H1 (cell line): Measurements from ENCODE around the gene HBEGF. TPM values are rescaled to one million over a fixed set of nuclear protein-coding genes. Genes with fewer than 3 reads are reported as not detected.

Source experiments
- CTCF ChIA-PET: fragments of 300-600 bp; sonication (Branson Sonifier 250); formaldehyde crosslinking; loops from one replicate; lab custom pipeline; 2021; ENCODE audit not compliant: partially characterized antibody; lab: Charles Lee
- POLR2A ChIA-PET: fragments of 300-600 bp; sonication (Branson Sonifier 250); formaldehyde crosslinking; loops from one replicate; lab custom pipeline; 2021; ENCODE audit warnings: inconsistent platforms; ENCODE audit not compliant: partially characterized antibody; lab: Charles Lee
- DNase-seq, 2 experiments: peaks; one replicate each; pipeline versions ENCODE4 v3.0.0 to v3.0.0-alpha.2; 2010 to 2022; ENCODE audit warnings: low spot score in 2 of 2, low read depth in 1 of 2, mixed read lengths in 1 of 2
- FAIRE-seq: peaks from 2 replicates; lab custom pipeline; 2011; peaks lifted over from hg19 to GRCh38; lab: Jason Lieb, UNC
- H2AFZ ChIP-seq: 2 replicates; pipeline ENCODE4 v1.8.1; 2012; ENCODE audit warnings: low read length, inconsistent platforms
- H2AK5ac ChIP-seq: 2 replicates; pipeline ENCODE4 v1.6.1; 2013; ENCODE audit warnings: low read depth, low read length
- H2BK120ac ChIP-seq: replicated peaks from 2 replicates; pipeline ENCODE3; 2013; ENCODE audit warnings: low read depth, low read length, inconsistent platforms
- H2BK12ac ChIP-seq: 2 replicates; pipeline ENCODE4 v1.6.1; 2013; ENCODE audit warnings: low read depth, low read length
- H2BK15ac ChIP-seq: 2 replicates; pipeline ENCODE4 v1.6.1; 2013; ENCODE audit warnings: low read length
- H2BK20ac ChIP-seq: 2 replicates; pipeline ENCODE4 v1.6.1; 2013; ENCODE audit warnings: low read length
- H2BK5ac ChIP-seq: 2 replicates; pipeline ENCODE4 v1.6.1; 2013; ENCODE audit warnings: low read depth, low read length
- H3K14ac ChIP-seq: 2 replicates; pipeline ENCODE4 v1.6.1; 2013; ENCODE audit warnings: inconsistent platforms; ENCODE audit not compliant: insufficient read length
- H3K18ac ChIP-seq: 2 replicates; pipeline ENCODE4 v1.6.1; 2013; ENCODE audit warnings: low read length; ENCODE audit errors: extremely low read depth
- H3K23ac ChIP-seq: 2 replicates; pipeline ENCODE4 v1.6.1; 2013; ENCODE audit warnings: inconsistent platforms; ENCODE audit not compliant: insufficient read length
- H3K23me2 ChIP-seq: 2 replicates; pipeline ENCODE4 v1.6.1; 2013; ENCODE audit warnings: low read depth, low read length
- H3K27ac ChIP-seq: 2 replicates; pipeline ENCODE4 v1.6.1; 2011; ENCODE audit warnings: low read depth, low read length, inconsistent platforms
- H3K27me3 ChIP-seq, 4 experiments: replicated peaks in 1 of 4; 1 replicate in 1 of 4; 2 replicates in 3 of 4; pipeline versions ENCODE4 v1.6.1 to v1.8.1; 2011 to 2013; ENCODE audit warnings: low read length in 3 of 4, mild to moderate bottlenecking in 3 of 4, inconsistent platforms in 2 of 4, mixed read lengths in 2 of 4, moderate library complexity in 1 of 4; ENCODE audit not compliant: control insufficient read depth in 3 of 4, insufficient read depth in 3 of 4; ENCODE audit errors: extremely low read depth in 1 of 4
- H3K36me3 ChIP-seq, 4 experiments: 2 replicates each; pipeline versions ENCODE4 v1.6.1 to v1.8.1; 2011 to 2013; ENCODE audit warnings: mild to moderate bottlenecking in 4 of 4, low read length in 3 of 4, moderate library complexity in 2 of 4, control low read depth in 1 of 4, inconsistent platforms in 1 of 4; ENCODE audit not compliant: insufficient read depth in 4 of 4, control insufficient read depth in 2 of 4
- H3K4ac ChIP-seq: replicated peaks from 2 replicates; pipeline ENCODE3; 2013; ENCODE audit warnings: low read length, low read depth, mixed read lengths, inconsistent platforms; ENCODE audit not compliant: insufficient read length
- H3K4me1 ChIP-seq, 4 experiments: replicated peaks in 1 of 4; 1 replicate in 1 of 4; 2 replicates in 3 of 4; pipeline versions ENCODE4 v1.6.1 to v1.8.1; 2011 to 2013; ENCODE audit warnings: low read length in 3 of 4, inconsistent platforms in 2 of 4, mixed read lengths in 1 of 4; ENCODE audit not compliant: insufficient read depth in 4 of 4, control insufficient read depth in 3 of 4
- H3K4me2 ChIP-seq, 2 experiments: 2 replicates each; pipeline versions ENCODE4 v1.6.1 to v1.8.1; 2011 to 2013; ENCODE audit warnings: low read depth in 2 of 2, low read length in 2 of 2, control low read depth in 1 of 2, inconsistent platforms in 1 of 2, mild to moderate bottlenecking in 1 of 2; ENCODE audit not compliant: insufficient read depth in 1 of 2
- H3K4me3 ChIP-seq, 4 experiments: fragments of 200-600, 300-600 bp in 1 of 4; sonication (generic), shearing (Covaris generic), sonication (Bioruptor Twin) in 1 of 4; 2 replicates each; pipeline versions ENCODE4 v1.5.1 to v1.8.1; 2011 to 2016; ENCODE audit warnings: low read length in 4 of 4, low read depth in 3 of 4, control low read depth in 2 of 4, inconsistent platforms in 2 of 4, mild to moderate bottlenecking in 2 of 4, mixed read lengths in 1 of 4, moderate library complexity in 1 of 4; ENCODE audit not compliant: insufficient read depth in 2 of 4; ENCODE audit errors: extremely low read depth in 1 of 4
- H3K56ac ChIP-seq: replicated peaks from 2 replicates; pipeline ENCODE3; 2013; ENCODE audit warnings: low read depth, mild to moderate bottlenecking, mixed read lengths, low read length, inconsistent platforms; ENCODE audit not compliant: insufficient read length
- H3K79me1 ChIP-seq: 2 replicates; pipeline ENCODE4 v1.6.1; 2013; ENCODE audit warnings: low read depth, low read length, control low read depth
- H3K79me2 ChIP-seq, 2 experiments: 2 replicates each; pipeline versions ENCODE4 v1.6.1 to v1.8.1; 2012 to 2013; ENCODE audit warnings: low read length in 2 of 2, mild to moderate bottlenecking in 2 of 2, inconsistent platforms in 1 of 2; ENCODE audit not compliant: insufficient read depth in 2 of 2, control insufficient read depth in 1 of 2
- H3K9ac ChIP-seq, 4 experiments: replicated peaks in 1 of 4; 1 replicate in 1 of 4; 2 replicates in 3 of 4; pipeline versions ENCODE4 v1.6.1 to v1.8.1; 2011 to 2013; ENCODE audit warnings: low read depth in 3 of 4, low read length in 3 of 4, control low read depth in 2 of 4, mild to moderate bottlenecking in 2 of 4, moderate library complexity in 2 of 4, inconsistent platforms in 1 of 4; ENCODE audit errors: extremely low read depth in 1 of 4
- H3K9me3 ChIP-seq, 2 experiments: 2 replicates each; pipeline versions ENCODE4 v1.6.1 to v1.8.1; 2012 to 2013; ENCODE audit warnings: mild to moderate bottlenecking in 2 of 2, moderate library complexity in 2 of 2, control low read depth in 1 of 2, inconsistent platforms in 1 of 2, low read depth in 1 of 2, low read length in 1 of 2, mixed read lengths in 1 of 2; ENCODE audit not compliant: insufficient read depth in 2 of 2
- H4K20me1 ChIP-seq, 2 experiments: replicated peaks in 1 of 2; 2 replicates each; pipeline versions ENCODE3 to v1.8.1; 2011 to 2013; ENCODE audit warnings: inconsistent platforms in 2 of 2, low read length in 2 of 2, mild to moderate bottlenecking in 1 of 2; ENCODE audit not compliant: insufficient read depth in 2 of 2, control insufficient read depth in 1 of 2
- H4K5ac ChIP-seq: 2 replicates; pipeline ENCODE4 v1.6.1; 2013; ENCODE audit warnings: low read length, low read depth, mixed read lengths, inconsistent platforms; ENCODE audit not compliant: insufficient read length
- H4K8ac ChIP-seq: 2 replicates; pipeline ENCODE4 v1.8.0; 2013; ENCODE audit warnings: mild to moderate bottlenecking, moderate library complexity, low read length, inconsistent platforms; ENCODE audit not compliant: insufficient read depth; ENCODE audit errors: extremely low read depth
- H4K91ac ChIP-seq: replicated peaks from 2 replicates; pipeline ENCODE3; 2013; ENCODE audit warnings: low read length, mixed read lengths, inconsistent platforms; ENCODE audit not compliant: insufficient read length
- BACH1 ChIP-seq: IDR thresholded peaks from 2 replicates; pipeline ENCODE4 v1.6.1; 2012; ENCODE audit warnings: low read length, improper control_type of control experiment
- CHD1 ChIP-seq: IDR thresholded peaks from 2 replicates; pipeline ENCODE4 v1.6.1; 2012; ENCODE audit warnings: low read depth, low read length, improper control_type of control experiment
- CTBP2 ChIP-seq: IDR thresholded peaks from 2 replicates; pipeline ENCODE4 v1.7.0; 2011; ENCODE audit warnings: borderline replicate concordance, mild to moderate bottlenecking, moderate library complexity, mixed read lengths, low read length; ENCODE audit not compliant: insufficient read depth, insufficient read length
- EP300 ChIP-seq, 2 experiments: IDR thresholded peaks; 1 replicate in 1 of 2; 2 replicates in 1 of 2; pipeline ENCODE4 v1.6.1; 2011 to 2012; ENCODE audit warnings: low read depth in 2 of 2, low read length in 2 of 2, mild to moderate bottlenecking in 2 of 2, borderline replicate concordance in 1 of 2, inconsistent platforms in 1 of 2, moderate library complexity in 1 of 2
- GABPA ChIP-seq: IDR thresholded peaks from 2 replicates; pipeline ENCODE4 v1.6.1; 2011; ENCODE audit warnings: mild to moderate bottlenecking, low read length, moderate library complexity, borderline replicate concordance; ENCODE audit not compliant: insufficient read depth
- JUN ChIP-seq: IDR thresholded peaks from 2 replicates; pipeline ENCODE4 v1.6.1; 2011; ENCODE audit warnings: low read depth, mild to moderate bottlenecking, improper control_type of control experiment, low read length
- NRF1 ChIP-seq: IDR thresholded peaks from 2 replicates; pipeline ENCODE4 v1.6.1; 2011; ENCODE audit warnings: mild to moderate bottlenecking, low read depth, low read length, improper control_type of control experiment
- RAD21 ChIP-seq, 2 experiments: IDR thresholded peaks in 1 of 2; conservative IDR thresholded peaks in 1 of 2; 2 replicates each; pipeline ENCODE4 v1.6.1; 2011; ENCODE audit warnings: low read depth in 2 of 2, low read length in 2 of 2, improper control_type of control experiment in 1 of 2, inconsistent platforms in 1 of 2, mild to moderate bottlenecking in 1 of 2, moderate library complexity in 1 of 2
- RBBP5 ChIP-seq: IDR thresholded peaks from 2 replicates; pipeline ENCODE4 v1.7.1; 2012; ENCODE audit warnings: low read depth, mild to moderate bottlenecking, inconsistent platforms, low read length, moderate library complexity, borderline replicate concordance
- SIRT6 ChIP-seq: IDR thresholded peaks from one replicate; pipeline ENCODE4 v1.7.1; 2012; ENCODE audit warnings: low read length, inconsistent platforms
- SUZ12 ChIP-seq: fragments of 200-600 bp; sonication (generic); IDR thresholded peaks from 2 replicates; pipeline ENCODE4 v1.6.1; 2012; ENCODE audit warnings: mild to moderate bottlenecking, inconsistent platforms, low read length, moderate library complexity, mixed read lengths
- TAF7 ChIP-seq: optimal IDR thresholded peaks from 2 replicates; pipeline ENCODE3; 2011; ENCODE audit warnings: low read depth, mild to moderate bottlenecking, inconsistent platforms, low read length, moderate library complexity, borderline replicate concordance
- YY1 ChIP-seq: IDR thresholded peaks from 2 replicates; pipeline ENCODE4 v1.6.1; 2011; ENCODE audit warnings: low read depth, mild to moderate bottlenecking, low read length
- ZNF274 ChIP-seq: IDR thresholded peaks from 2 replicates; pipeline ENCODE4 v1.7.0; 2012; ENCODE audit warnings: low read length, borderline replicate concordance; ENCODE audit errors: extremely low read depth
- WGBS, 2 experiments: shearing (Covaris generic) in 1 of 2; methylation state at CpG; one replicate each; pipeline versions ENCODE4 v1.1.6 to v1.1.7; 2013 to 2015; ENCODE audit warnings: low lambda C conversion rate in 2 of 2, mixed read lengths in 2 of 2, inconsistent platforms in 1 of 2, low coverage in 1 of 2, missing lambda C conversion rate in 1 of 2; ENCODE audit not compliant: insufficient replicate concordance in 2 of 2, insufficient coverage in 1 of 2, insufficient read length in 1 of 2; ENCODE audit errors: extremely low coverage in 1 of 2, missing lambda C conversion rate in 1 of 2; 5-methylcytosine and 5-hydroxymethylcytosine counted together
- polyA plus RNA-seq, 7 experiments: library from polyadenylated mRNA; depleted of rRNA in 3 of 7; stranded (reverse) in 5 of 7; unstranded in 2 of 7; fragments of >200 nt in 5 of 7; fragments of 200-250 nt in 2 of 7; gene quantifications; 1 replicate in 5 of 7; 2 replicates in 1 of 7; 4 replicates in 1 of 7; pipeline versions ENCODE4 v1.2.1 to v1.2.3, GENCODE V29; 2011 to 2013; ENCODE audit warnings: missing spikeins in 2 of 7, mixed read lengths in 2 of 7
- total RNA-seq: library from RNA; stranded (reverse); fragmentation: NEBNext Ultra II Directional; extraction: Animal tissue kit (Norgen Biotek cat#: 25700); gene quantifications from 2 replicates; pipeline ENCODE4 v1.2.1, GENCODE V29; 2021

HBEGF gene
- total and polyA plus RNA-seq, 2 of the 8 experiments (the other 6 are each of a cell fraction or from before 2014, with no cell fraction given): 2.4 to 2.5 TPM

DNA sequence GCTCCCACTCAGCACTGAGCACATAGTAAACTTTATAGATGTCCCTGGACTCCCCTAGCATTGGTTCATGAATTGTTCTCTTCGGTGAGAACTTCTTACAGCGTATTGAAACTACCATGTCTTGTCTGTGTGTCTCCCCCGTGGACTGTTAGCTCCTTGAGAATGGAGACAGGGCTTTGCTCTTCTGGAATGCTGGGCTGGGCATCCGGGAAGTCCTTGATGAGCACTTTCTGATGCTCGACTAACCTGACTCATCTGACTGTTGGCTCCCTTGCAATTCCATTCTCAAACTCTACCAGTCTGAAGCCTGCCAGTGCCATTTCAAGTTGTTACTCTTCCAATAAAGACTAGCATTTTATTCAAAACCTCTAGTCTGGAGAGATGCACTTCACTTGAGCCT, 28.5 kb downstream of the HBEGF start:
- Histone ChIP-seq H3K9me3 (no peaks in the 10 kb centered on the region), H4K8ac (no peak overlapping the region), H3K27ac (no peak overlapping the region), H3K27me3 (no peaks in the 10 kb centered on the region), H4K5ac (no peak overlapping the region), H3K14ac (no peak overlapping the region), H2BK20ac (no peak overlapping the region), H3K18ac (no peak overlapping the region), H3K56ac (no peak overlapping the region), H2AK5ac (no peak overlapping the region), H2BK15ac (no peak overlapping the region), H3K23me2 (no peaks in the 10 kb centered on the region), H3K79me2 (no peaks in the 10 kb centered on the region), H3K79me1 (no peaks in the 10 kb centered on the region), H3K9ac (no peak overlapping the region), H3K4me1 (no peaks in the 10 kb centered on the region; a peak in 1 of 7 replicates), H4K20me1 (no peaks in the 10 kb centered on the region), H3K4ac (no peak overlapping the region), H2BK120ac (no peak overlapping the region), H2BK5ac (no peak overlapping the region), H3K4me3 (no peak overlapping the region), H2AFZ (0 out of 2 replicates have a peak overlapping the region, but pooled peaks have one; percentile 20), H3K23ac (no peak overlapping the region), H3K4me2 (no peak overlapping the region), H4K91ac (no peak overlapping the region), H2BK12ac (no peak overlapping the region), H3K36me3 (no peaks in the 10 kb centered on the region)
- DNase-seq: no peak
- ChIA-PET POLR2A (interaction anchor here (1.2 to 2.6 kb wide), 2 partner anchors 15 to 28 kb away, joined by 7 to 8 read pairs; partner anchors contain the start of gene PFDN1), CTCF (interaction anchor here (1.0 to 1.6 kb wide), 4 partner anchors 9 to 34 kb away, joined by 3 to 5 read pairs (median 4); partner anchors contain the start of gene HBEGF)
- WGBS, 2 experiments: 93% methylated on average over 5 of the region's 5 CpGs; no CpG with 5 or more reads in 1 of the 2 experiments
- no peak for FAIRE-seq
- TF ChIP-seq SUZ12: no peak
- TF ChIP-seq RAD21 (IDR thresholded peaks at IDR 0.05 in 1 of 2, conservative IDR thresholded peaks at IDR 0.05 in 1 of 2; ENCODE audit: low read depth in 2 of 2, low read length in 2 of 2): no peak
- TF ChIP-seq CHD1: no peak
- no peak for TF ChIP-seq SIRT6
- no peak for TF ChIP-seq TAF7
- TF ChIP-seq EP300 (IDR thresholded peaks at IDR 0.05; ENCODE audit: borderline replicate concordance in 1 of 2, low read depth in 2 of 2, low read length in 2 of 2): no peak
- no peak for TF ChIP-seq CTBP2
- no peak for TF ChIP-seq JUN
- no peak for TF ChIP-seq RBBP5
- TF ChIP-seq BACH1: no peak
- no peak for TF ChIP-seq ZNF274
- TF ChIP-seq GABPA: no peak
- no peak for TF ChIP-seq NRF1
- TF ChIP-seq YY1: no peak
